Activated effector memory CD4-positive, alpha-beta T cell treated with Interleukin-2 at 50 U/mL for 16 hours (primary cell): ENCODE data around the gene UBE2G1.

Experiments
- DNase-seq: peaks from one replicate; pipeline ENCODE4 v3.0.0-alpha.2; 2020

UBE2G1 gene

GRCh38 chr17:4236456-4236855 lies 130.0 kb downstream of the UBE2G1 start:
- DNase-seq = no peak

DNA sequence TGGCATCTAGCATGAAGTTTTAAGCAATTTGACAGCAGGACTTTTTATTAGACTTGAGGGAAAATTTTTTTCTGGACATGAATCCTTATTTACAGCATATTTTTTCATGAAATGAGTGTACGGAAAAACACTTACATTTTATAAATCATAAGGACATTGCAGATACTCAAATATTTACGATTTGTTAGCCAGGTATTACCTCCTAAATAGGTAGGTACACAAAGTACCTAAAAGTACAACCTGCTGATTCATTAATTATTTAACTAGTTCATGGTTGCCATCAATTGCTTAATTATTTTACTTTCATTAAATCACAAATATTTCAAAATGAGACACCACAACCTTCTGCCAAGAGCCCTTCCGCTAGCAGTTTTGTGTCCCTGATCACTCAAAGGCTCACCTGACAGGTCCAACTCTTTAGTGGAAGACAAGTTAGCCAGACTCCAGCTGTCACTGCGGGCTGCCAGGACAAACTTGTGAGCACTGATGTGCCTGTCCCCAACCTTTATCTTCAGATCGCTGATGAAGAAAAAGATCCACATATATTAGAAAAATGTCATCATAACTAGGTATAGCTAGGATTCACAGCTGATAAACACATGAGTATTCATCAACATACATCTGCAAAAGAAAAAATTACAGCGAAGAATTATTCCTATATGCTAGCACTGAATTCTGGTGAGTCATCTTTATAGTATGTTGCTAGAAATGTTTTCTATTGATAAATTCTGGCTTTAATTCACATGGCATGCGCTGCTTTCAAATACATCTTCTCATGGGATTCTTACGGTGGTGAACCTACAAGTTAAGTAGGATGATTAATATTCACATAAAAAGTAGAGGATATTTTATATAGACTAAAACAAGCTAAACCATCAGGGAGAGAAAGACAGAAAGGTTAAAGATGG lies 130.8 kb downstream of the UBE2G1 start:
- no peak for DNase-seq

- no peak for DNase-seq
Measured at GRCh38 chr17:4234401-4234800, 132.1 kb downstream of the UBE2G1 start.

- DNase-seq = no peak
Measured at GRCh38 chr17:4233668-4234258, 132.7 kb downstream of the UBE2G1 start.

- DNase-seq = no peak
Measured at GRCh38 chr17:4232168-4232813, 134.2 kb downstream of the UBE2G1 start.

- DNase-seq = no peak
Measured at GRCh38 chr17:4229627-4230541, 136.6 kb downstream of the UBE2G1 start.

DNA sequence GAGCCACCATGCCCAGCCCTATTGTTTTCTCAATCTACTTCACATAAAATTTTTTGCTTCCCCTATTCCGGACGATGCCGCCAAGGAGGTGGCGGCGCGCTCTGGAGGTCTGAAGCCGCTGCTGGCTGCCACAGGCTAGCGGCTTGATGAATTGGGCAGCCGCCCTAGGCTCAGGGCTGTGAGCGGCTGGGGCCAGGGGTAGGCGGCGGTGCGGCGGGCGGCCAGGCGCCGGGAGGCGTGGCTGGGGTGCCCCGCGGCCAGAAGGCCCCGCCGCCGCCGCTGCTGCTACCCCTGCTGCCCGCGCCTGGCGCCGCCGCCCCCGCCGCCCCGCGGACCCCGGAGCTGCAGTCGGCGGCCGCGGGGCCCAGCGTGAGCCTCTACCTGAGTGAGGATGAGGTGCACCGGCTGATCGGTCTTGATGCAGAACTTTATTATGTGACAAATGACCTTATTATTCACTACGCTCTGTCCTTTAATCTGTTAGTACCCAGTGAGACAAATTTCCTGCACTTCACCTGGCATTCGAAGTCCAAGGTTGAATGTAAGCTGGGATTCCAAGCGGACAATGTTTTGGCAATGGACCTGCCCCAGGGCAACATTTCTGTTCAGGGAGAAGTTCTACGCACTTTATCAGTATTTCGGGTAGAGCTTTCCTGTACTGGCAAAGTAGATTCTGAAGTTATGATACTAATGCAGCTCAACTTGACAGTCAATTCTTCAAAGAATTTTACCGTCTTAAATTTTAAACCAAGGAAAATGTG lies 144.4 kb downstream of the UBE2G1 start:
- no peak for DNase-seq

DNA sequence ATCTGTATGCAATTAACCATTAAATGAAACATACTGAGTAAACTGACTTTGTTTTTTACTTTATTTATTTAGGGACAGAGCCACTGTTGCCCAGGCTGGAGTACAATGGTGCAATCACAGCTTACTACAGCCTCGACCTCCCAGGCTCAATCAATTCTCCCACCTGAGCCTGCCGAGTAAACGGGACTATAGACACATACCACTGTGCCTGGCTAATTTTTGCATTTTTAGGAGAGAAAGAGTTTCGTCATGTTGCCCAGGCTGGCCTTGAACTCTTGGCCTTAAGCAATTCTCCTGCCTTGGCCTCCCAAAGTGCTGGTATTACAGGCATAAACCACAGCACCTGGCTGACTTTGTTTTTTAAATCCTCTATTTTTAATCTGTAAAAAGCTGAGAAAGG lies 145.3 kb downstream of the UBE2G1 start:
- DNase-seq = no peak

DNA sequence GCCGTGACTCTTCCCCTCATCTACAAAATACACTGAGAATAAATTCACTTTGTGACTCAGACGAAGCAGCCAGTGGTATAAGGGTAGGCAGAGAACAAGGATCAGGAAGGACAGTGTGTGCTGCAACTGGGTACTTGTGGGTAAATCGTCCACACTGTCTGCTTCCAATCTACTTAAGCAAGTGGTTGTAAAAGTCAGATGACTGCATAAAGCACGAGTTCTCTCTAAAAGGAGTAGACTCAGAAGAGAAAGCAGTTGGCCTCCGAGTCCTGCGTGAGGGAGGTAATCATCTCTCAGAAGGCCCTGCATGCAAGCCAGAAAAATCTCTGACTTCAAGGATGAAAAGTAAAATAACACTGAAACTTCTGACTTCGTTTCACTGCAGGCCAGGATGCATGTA lies 145.8 kb downstream of the UBE2G1 start:
- no peak for DNase-seq
